GM21526 (cell line): ENCODE data around the gene NT5C2.
"Not testable (repeated sequence)": the region's sequence is repeated elsewhere in the genome, so short reads cannot be mapped to it uniquely, and the experiment has no call there.

Experiments
- ATAC-seq: cut with Tn5 transposase; IDR thresholded peaks from one replicate; pipeline ENCODE4 v1.9.1; 2021; ENCODE audit warnings: moderate library complexity; ENCODE audit not compliant: unreplicated experiment, low FRiP score

NT5C2 gene

DNA sequence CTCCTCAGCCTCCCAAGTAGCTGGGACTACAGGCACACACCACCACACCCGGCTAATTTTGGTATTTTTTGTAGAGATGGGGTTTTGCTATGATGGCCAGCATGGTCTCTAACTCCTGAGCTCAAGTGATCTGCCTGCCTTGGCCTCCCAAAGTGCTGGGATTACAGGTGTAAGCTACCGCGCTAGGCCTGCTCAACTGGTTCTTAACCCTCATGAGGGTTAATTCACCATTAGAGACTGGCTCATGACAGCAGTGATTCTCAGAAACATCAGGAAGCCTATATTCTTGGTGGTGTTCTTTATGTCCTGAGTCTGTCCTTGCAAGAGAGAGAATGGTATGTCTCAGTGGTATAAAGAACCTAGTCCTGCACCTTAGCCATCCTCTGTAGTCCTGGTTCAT lies 10.4 kb upstream of the NT5C2 start:
- no peak for ATAC-seq

DNA sequence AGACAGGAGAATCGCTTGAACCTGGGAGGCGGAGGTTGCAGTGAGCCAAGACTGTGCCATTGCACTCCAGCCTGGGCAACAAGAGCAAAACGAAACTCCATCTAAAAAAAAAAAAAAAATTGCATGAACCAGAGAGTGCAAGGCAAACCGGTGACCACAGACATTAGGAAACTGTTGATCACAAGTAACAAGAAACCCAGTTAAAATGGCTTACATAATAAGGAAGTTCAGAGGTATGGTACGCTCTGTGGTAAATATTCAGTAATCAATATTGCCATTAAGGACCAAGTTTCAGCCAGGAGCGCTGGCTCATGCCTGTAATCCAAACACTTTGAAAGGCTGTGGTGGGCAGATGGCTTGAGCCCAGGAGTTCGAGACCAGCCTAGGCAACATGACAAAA lies 9.2 kb upstream of the NT5C2 start:
- ATAC-seq: no peak

DNA sequence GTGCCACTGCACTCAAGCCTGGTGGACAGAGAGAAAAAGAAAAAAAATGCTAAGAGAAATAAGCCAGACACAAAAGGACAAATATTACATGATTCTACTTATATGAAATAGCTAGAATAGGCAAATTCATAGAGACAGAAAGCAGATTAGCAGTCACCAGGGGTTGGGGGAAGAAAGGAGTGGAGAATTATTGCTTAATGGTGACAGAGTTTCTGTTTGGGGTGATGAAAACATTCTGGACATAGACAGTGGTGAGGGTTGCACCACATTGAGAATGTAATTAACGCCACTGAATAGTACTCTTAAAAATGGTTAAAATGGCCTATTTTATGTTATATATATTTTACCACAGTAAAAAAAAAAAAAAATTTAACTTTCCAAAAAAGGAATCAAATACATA lies 6.4 kb upstream of the NT5C2 start:
- no peak for ATAC-seq

DNA sequence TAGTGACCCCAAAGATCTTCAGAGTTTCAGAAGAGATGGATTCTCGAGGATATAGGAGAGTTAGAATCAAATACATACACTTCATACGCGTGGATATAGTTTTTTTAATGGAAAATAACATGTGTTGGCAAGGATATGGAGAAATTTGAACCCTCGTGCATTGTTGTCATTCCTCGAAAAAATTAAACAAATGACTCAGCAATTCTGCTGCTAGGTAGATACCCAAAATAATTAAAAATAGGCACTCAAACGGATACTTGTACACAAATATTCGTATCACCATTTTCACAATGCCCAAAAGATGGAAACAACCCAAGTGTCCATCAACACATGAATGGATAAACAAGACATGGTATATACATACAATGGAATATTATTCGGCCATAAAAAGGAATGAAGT lies 5.6 kb upstream of the NT5C2 start:
- no peak for ATAC-seq

DNA sequence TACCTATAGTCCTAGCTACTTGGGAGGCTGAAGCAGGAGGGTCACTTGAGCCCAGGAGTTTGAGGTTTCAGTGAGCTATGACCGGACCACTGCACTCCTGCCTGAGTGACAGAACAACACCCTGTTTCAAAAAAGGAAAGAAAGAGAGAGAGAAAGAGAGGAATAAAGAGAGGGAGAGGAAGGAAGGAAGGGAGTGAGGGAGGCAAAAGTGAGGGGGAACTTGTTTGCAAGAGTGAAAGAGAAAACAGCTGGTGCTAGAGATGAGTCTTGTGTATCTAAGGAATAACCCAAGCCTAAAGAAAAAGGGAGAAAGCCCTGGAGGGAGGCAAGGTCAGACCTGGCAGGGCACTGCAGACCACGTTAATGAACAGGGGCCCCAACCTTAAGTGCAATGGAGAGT lies 4.8 kb upstream of the NT5C2 start:
- no peak for ATAC-seq

DNA sequence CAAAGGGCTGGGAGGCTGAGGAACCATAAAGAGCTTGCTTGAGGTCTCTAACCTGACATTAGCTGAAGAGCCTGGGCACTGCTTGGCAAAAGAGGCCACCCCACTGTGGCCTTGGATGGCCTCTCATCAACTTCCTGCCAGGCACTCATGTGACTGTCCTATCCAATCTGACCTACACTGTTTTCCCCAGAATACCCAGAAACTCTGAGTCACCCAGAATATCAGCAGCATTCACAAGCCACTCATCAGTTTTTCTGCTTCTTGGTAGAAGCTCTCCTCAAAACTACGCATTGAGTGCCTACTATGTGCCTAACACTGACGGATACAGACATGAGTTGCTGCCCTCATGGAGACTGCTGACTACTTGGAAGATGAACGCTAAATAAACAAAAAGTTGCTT lies 4.1 kb upstream of the NT5C2 start:
- no peak for ATAC-seq

DNA sequence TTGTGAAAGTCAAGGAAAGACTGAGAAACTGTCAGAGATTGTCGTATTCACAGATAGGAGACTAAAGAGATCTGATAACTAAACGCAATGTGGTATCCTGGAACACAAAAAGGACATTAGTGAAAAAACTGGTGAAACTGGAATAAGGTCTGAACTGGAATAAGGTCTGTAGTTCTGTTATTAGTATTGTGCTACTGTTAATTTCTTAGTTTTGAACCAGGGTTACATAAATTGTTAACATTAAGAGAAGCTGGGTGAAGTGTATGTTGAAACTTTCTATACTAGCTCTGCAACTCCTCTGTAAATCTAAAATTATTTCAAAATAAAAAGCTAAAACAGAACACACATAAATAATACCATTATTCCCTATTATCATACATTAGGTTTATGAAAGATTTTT lies 3.4 kb upstream of the NT5C2 start:
- no peak for ATAC-seq

DNA sequence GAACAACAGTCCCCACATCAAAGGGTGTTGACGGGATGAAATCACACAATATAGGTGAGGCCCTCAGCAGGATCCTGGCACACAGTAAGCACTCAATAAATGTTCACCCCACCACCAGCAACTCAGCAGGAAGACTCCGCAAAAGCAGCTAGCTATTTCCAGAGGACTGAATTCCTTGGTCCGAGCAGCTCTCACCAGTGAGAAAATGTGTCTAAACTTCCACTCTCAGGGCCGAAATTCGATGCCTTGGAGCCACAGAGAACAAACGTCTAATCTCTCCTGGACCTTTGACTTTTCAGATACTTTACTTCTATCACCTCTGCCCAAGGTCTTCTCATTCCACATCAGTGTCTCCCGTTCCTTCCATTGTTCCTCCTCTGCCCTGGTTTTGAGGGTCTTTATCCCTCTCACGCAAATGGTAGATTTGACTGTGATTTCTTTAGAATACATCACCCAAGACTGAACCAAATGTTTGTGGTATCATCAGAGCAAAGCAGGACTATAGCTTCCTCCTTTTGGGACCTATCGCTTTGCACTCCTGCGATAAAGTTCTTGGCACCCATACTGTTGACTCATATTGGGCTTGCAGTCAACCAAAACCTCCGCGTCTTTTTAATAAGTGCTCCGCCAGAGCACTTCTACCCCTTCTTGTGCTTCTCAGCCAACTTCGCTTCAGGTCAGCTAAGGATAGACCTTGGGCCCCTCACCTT lies 903 bp upstream of the NT5C2 start:
- no peak for ATAC-seq

DNA sequence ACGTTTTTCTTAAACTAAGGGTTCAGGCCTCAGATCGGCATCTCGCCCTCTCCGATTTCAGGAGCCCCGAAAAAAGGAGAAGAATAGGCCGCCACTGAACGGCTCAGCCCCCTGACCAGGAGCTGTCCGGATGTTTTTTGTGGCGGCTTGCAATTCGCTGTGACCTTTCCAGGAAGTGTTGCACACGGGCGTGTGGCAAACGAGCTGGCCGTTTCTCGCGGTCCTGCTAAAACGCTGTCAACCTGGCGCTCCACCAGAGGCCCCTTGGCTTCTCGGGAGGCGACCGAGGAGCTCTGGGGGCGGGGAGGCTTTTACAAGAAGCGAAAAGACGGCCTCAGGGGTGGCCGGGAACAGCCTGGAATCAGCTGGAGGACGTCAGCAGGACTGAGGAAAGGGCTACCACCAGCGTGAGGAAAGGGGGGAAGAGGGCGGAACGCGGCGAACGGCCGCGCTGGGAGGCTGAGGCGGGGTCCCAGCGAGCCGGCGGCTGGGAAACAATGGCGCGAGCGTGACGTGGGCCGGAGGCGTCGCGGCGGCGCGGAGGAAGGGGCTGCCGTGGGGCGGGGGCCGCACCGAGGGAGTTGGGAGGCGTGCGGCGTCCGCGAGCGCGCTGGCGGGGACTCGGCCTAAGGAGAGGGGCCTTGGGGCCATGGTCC lies 493 bp downstream of the NT5C2 start:
- ATAC-seq: peak; percentile 45

DNA sequence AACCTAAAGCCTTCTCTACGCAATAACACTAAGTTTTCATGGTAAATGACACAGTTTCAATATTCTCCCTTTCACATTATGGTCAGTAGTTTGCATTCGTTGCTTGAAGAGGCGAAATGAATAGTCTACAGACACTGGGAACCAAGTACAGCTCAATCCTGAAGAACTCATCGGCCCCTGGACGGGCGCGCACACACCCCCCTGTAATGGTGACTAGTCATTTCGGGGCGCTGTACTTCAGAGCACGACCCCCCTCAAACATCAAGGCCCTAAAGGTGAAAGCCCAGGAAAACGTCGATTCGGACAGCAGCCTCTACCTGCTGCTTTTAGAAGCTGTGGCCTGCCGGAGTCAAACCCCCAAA lies 1.0 kb downstream of the NT5C2 start:
- ATAC-seq: no peak

DNA sequence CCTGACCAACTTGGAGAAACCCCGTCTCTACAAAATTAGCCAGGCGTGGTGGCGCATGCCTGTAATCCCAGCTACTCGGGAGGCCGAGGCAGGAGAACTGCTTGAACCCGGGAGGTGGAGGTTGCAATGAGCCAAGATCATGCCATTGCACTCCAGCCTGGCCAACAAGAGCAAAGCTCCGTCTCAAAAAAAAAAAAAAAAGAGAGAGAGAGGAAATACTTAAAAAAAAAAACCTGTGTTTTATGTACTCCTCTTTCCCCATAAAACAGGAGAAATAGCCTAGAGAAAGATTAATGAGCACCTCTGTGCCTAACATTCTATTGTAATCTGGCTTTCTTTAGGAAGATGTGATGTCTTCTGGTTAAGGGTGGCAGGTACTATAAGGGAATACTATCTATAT lies 1.9 kb downstream of the NT5C2 start:
- ATAC-seq: not testable (repeated sequence)

DNA sequence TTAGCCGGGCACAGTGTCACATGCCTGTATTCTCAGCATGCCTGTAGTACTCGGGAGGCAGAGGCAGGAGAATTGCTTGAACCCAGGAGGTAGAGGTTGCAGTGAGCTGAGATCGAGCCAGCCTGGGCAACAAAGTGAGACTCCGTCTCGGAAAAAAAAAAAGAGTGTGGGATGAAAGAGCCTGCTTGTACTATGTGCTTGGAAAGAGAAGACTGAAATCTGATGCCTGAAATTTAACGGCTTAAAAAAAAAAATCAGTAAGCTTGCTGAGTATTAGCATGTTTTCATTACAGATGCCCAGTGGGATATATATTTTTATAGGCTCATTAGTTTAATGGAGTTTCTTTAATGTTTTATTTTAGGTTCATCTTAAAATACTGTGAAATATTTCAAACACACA lies 4.2 kb downstream of the NT5C2 start:
- ATAC-seq: no peak

DNA sequence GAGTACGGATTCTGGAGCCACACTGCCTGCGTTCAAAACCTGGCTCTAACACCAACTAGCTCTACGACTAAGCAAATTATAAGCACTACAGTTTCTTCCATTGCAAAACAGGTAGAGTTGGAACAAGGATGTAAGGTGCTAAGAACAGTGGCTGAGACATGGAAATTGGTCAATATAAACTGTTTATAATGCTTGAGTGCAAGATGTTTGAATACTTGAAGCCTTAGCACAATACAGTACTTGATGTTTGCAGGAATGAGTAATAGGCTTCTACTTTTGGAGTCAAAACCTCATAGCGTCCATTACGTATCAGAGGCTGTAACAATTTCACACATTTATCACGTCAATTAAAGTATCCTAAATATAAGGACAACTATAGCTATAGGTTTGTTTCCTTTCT lies 6.9 kb downstream of the NT5C2 start:
- no peak for ATAC-seq

DNA sequence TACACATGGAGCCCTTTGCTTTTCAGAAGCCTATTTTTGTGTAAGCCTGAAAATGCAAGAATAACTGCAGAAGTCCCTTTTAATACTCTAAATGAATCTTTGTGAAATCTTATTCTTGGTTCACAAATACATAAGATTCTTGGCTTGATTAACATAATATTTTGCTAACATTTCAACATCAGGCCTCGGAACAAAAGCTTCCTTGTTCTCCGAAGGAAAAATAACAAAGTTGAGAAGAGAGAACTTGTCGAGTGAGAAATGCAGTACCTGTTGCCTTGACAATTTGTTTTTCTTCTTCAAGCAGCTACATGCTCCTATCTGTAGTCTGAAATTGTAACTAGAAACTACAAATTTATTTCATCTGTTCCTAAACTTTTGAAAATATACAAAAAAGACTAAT lies 8.5 kb downstream of the NT5C2 start:
- ATAC-seq: no peak

DNA sequence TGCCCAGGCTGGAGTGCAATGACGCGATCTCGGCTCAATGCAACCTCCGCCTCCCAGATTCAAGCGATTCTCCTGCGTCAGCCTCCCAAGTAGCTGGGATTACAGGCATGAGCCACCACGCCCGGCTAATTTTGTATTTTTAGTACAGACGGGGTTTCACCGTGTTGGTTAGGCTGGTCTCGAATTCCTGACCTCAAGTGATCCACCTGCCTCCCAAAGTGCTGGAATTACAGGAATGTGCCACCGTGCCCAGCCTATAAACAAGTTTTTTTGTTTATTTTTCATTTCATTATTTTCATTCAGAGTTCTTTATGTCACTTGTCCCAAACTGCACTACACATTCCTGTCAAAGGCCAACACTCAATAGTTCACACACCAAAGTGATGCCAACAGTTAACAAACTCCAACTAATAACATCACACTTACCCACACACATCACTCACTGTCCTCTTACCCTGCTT lies 9.1 kb downstream of the NT5C2 start:
- ATAC-seq: not testable (repeated sequence)

DNA sequence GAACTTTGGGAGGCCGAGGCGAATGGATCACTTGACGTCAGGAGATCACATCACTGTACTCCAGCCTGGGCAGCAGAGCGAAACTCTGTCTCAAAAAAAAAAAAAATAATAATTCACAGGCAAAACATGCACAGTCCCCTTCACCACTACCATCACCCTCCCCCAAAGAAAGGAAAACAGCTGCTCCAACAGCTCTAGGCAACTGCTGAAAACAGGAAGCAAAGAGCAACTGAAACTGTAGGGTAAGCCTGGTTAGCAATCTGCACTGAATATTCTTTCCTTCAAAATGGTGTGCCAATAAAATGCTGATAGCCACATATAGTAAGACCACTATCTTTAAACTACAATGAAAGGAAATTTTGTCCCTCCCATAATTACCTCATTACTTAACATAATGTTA lies 11.8 kb downstream of the NT5C2 start:
- ATAC-seq: peak; percentile 62

DNA sequence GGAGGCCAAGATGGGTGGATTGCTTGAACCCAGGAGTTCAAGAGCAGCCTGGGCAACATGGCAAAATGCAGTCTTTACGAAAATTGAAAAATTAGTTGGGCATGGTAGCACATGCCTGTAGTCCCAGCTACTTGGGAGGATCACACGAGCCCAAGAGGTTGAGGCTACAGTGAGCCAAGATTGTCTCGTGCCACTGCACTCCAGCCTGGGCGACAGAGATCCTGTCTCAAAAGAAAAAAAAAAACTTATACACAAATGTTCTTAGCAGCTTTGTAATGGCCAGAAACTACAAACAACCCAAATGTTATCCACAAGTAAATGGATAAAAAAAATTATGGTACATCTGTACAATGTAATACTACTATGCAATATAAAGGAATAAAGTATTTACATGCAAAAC lies 12.6 kb downstream of the NT5C2 start:
- no peak for ATAC-seq

DNA sequence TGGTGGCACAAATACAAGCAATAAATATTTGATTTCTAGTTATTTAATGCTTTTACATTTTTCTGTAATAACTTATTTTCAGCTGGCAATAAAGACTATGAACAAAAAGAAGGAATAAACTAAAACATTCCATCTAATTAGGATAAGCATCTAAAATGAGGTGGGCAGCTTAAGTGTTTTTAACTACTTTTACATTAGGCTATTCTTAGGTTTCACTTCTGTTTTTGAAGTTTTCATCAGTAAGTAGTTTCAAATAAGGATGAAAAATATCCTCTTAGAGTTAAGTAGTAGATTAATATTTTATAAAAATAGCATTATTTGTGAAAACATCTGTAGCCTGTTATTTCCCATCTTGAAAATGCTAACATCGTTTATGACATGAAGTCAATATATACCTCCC lies 15.9 kb downstream of the NT5C2 start:
- no peak for ATAC-seq

DNA sequence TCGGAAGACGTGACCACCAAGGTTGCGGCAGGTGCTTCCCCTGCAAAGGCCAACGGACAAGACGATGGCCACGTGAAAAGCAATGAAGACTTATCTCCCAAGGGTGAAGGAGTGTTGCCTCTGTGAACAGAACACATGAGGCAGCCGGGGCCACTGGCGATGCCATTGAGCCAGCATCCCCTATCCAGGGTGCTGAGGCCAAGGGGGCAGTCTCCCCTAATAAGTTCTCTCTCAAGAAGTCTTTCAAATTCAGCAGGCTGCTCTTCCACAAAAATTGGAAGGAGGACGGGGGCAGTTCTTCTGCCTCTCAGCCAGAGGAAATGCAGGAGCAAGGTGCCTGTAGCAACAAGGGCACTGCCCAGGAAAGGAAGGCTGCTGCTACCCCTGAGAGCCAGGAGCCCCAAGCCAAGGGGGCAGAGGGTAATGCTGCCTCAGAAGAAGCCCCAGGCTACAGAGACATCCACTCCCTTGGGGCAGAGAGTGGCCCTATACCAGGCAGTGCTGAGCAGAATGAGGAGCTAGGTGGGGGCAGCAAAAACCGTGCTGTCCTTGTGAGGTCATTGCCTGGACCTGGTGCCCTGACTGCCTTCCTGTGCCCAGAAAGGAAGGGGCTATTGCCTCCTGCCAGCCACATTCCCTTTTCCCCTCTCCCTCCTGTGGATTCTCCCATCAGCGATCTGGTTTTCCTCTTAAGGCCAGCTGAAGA lies 17.3 kb downstream of the NT5C2 start:
- no peak for ATAC-seq

DNA sequence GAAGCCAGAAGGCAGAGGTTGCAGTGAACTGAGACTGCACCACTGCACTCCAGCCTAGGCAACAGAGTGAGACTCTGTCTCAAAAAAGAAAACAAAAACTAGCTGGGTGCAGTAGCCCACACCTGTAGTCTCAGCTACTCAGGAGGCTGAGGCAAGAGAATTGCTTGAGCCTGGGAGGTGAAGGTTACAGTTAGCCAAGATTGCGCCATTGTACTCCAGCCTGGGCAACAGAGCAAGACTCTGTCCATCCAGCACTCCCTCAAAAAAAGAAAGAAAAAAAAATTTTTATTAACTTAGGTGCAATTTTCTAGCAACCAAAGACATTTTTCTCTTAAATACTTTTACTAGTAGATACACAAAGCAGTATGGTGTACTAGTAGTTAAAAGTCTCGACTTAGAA lies 18.7 kb downstream of the NT5C2 start:
- ATAC-seq: not testable (repeated sequence)

DNA sequence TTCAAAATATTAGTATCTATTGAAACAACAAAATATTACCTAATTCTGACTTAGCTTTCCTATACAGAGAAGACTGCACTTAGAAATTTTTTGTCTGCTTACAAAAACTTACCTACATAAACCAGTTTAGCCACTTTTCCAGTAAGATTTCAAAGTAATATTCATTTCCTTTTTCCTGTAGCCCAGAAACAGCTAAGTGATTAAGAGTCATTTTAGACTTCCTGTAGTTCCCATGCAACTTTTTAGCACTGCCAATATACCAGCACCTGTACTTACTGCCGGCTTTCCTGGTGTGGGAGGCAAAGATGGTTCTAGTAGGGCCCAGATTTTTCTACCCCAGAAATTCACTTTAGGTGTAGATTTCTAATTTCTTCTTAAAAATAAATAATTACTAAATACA lies 21.8 kb downstream of the NT5C2 start:
- ATAC-seq: no peak

DNA sequence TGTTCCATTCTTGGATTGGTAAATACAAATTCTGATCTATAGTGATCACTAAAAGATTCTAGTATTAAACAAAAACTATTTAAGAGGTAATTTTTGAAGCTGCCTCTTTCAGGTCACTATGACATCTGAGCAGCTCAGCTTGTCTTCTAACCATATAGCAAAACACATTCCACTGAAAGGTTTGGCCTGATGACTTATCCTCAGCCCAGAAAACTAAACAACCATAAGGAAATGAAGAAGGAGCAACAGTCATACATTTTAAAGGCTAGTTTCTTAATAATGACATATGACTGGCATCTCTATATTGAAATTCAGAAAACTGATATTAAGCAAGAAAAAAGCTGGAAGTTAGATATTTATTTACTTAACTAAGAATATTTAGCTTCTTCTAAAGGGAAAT lies 24.6 kb downstream of the NT5C2 start:
- no peak for ATAC-seq
